Islet precursor cell (in vitro differentiated cells): ENCODE results near the gene GGT6.
"Not testable (repeated sequence)": the region's sequence is repeated elsewhere in the genome, so short reads cannot be mapped to it uniquely, and the experiment has no call there.

Experiments used
- DNase-seq: peaks from one replicate; pipeline ENCODE4 v3.0.0-alpha.2; 2018

The GGT6 gene

GRCh38 chr17:4591529-4591928, 31.2 kb upstream of the GGT6 start:
- peak; percentile 86 for DNase-seq

GRCh38 chr17:4590981-4591453, 30.6 kb upstream of the GGT6 start:
- peak; percentile 55 for DNase-seq

- DNase-seq: not testable (repeated sequence)
Observed at GRCh38 chr17:4590042-4590441, 29.7 kb upstream of the GGT6 start.

GRCh38 chr17:4588898-4589625, 28.7 kb upstream of the GGT6 start:
- peak; percentile 57 for DNase-seq

- DNase-seq: no peak
Observed at GRCh38 chr17:4588391-4588790, 28.0 kb upstream of the GGT6 start.

DNA sequence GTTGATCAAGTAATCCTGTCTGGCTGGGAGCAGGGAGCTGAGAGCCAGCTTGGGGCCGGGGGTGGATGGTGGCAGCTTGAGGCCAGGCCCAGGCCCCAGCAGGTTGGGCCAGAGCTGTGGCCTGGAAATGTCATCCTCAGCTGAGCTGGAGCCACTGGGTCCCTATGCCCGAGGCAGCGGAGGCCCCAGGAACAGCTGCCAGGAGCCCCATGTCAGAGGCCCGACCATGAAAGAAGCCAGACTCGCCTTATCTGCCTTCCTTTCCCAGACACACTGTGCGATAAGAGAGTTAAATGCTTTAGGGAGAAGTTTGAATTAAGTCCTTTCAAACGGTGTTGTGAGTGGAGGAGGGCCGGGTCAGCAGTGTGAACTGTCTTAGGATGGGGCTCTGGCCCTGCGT, 27.4 kb upstream of the GGT6 start:
- peak; percentile 96 for DNase-seq

DNA sequence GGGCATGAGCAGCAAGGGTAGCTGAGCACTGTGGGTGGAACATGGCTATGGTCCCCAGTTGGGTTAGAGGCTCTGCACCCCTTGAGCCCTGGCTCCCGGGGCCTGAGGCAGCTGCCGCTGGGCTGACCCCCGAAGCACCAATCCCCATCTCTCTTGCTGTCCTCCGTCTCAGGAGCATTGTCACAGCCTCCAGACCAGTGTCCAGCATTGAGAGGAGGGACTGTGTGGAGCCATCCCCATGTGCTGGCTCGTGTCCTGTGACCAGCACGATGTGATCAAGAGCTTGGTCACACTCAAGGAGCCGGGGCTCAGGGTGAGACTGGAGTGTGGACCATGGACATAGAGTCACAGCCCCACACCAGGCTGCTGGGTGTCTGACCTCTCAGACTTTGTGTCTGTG, 26.8 kb upstream of the GGT6 start:
- DNase-seq: peak; percentile 56

GRCh38 chr17:4586043-4586442, 25.7 kb upstream of the GGT6 start:
- DNase-seq: no peak

DNA sequence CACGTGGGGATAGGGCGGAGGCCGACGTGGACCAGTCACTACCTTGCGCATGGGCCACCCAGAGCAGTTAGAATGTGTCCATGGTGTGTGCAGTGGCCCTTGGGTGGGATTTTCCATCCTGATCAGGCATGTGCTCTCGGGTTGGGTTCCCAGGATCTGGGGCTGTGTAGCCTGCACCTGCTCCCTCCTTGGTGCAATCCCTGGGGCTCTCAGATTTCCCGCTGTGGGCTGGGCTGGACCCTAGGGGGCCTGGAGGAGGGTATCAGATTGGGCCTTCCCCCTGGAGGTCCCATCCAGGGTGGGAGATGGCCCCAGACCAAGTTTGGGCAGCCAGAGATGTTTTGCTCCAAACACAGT, 25.2 kb upstream of the GGT6 start:
- DNase-seq: peak; percentile 64

DNA sequence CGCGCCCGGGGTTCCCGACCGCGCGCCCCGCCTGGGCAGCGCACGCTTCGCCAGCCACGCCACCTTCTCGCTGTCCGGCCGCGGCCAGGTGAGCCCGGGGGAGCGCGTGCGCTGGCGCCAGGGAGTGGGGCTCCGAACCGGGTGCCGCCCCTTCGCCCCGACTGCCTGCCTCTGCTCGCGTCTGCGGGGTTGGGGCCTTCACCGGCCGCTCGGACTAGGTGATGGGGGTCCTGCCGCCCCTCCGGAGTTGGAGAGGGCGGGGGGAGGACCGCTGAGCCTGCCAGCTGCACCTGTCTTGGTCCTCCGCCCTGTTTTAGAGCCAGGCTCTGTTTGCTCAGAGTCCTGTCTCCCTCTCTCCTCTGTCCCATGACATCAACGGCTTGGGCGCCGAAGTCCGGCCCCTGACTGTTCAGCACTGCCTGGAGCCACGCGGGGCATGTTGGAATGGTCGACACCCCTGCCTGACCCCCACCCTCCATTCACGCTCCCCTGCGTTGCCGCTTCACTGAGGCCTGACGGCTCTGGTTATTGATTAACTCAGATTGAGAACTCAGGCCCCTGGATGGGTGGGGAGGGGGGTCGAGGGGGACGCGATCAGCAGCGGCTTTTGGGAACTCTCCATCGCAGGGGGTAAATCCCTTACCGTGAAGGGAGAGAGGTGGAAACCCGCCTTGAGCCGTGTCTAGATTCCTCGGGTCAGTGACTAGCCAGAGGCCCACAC, 24.7 kb upstream of the GGT6 start:
- DNase-seq: peak; percentile 74

DNA sequence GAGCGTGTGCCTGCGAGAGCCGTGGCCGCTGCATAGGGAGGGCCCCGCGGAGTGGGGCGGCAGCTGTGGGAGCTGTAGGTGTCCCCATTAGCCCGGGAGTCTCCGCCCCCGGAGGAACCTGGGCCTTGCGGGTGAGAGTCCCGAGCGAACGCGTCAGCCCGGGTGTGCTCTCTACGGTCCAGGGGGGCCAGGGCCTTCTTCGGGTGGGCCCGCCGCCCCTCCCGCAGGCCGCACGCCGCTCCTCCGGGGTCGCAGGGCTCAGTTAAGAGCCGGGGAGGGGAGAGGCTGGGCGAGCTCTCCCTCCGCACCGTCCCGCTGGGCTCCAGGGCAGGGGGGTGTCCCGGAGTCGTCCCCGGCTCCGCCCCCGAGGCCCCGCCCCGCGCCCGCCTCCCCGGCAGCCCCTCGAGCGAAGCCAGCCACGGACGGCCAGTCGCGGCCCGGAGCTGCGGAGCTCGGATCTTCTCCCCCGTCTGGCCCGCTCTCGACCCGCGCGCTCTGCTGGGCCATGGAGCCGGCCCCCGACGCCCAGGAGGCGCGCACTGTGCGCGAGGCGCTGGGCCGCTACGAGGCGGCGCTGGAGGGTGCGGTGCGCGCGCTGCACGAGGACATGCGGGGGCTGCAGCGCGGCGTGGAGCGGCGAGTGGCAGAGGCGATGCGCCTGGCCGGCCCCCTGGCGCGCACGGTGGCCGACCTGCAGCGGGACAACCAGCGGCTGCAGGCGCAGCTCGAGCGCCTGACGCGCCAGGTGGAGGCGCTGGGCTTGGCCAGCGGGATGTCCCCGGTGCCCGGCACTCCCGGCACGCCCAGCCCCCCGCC, 23.9 kb upstream of the GGT6 start, which contains the start of gene SMTNL2:
Gene SMTNL2 (plus strand): TSS at position 429 of the 816 bp plus-strand sequence. CDS start 77 bp downstream, at position 506.
- DNase-seq: peak; percentile 87

DNA sequence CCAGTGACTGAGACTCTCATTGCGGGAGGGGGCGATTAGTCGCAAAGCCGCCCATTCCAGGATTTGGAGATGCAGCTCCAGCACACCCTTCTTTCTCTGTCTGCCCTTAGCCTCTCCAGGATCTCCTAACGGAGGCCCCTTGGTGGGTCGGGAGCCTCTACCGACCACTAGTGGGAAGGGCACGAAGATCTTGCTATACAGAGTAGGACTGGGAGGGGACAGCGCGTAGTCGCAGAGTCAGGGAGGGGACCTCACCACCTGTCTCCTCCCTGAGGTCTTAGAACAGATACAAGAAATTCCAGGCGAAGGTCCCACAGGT, 23.4 kb upstream of the GGT6 start:
- DNase-seq: peak; percentile 94

GRCh38 chr17:4583206-4583605, 22.8 kb upstream of the GGT6 start:
- peak; percentile 51 for DNase-seq

DNA sequence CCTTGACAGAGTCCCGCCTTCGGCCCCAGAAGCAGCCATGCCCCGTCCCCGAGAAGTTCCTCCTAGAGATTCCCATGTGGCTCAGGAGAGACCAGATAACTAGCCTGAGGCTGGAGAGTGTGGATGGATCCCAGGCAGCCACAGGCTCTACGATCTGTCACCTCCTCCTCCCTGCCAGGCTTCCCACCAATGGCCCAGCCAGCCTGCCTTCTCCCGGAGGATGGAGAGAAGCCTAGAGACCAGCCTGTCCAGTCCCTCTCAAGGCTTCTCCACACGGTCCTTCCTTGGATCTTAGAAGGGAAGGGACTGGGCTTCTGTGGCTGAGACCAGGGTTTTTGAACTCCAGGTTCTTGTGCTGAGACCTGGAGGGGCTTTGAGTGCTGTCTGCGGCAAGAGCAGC, 22.3 kb upstream of the GGT6 start:
- peak; percentile 79 for DNase-seq

DNA sequence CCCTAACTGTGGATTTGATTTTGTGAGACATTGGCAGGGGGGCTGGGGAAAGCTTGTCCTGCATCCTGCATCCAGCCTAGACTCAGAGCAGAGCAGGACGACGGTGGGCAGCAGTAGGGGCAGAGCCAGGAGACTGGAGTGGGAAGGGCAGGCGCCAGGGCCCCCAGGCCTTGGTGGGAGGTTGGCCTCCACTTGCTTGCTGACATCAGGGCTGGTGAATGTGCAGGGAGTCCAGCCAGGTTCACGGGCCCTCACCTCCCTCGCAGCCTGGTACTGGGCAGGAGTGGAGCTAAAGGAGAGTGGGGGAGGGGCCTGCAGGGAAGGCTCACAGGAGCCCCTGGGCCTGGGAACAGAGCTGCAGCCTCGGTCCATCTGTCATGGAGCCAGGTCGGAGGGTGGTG, 21.7 kb upstream of the GGT6 start:
- DNase-seq: peak; percentile 76

GRCh38 chr17:4580291-4580690, 19.9 kb upstream of the GGT6 start:
- DNase-seq: peak; percentile 83

GRCh38 chr17:4579678-4580077, 19.3 kb upstream of the GGT6 start:
- no peak for DNase-seq

DNA sequence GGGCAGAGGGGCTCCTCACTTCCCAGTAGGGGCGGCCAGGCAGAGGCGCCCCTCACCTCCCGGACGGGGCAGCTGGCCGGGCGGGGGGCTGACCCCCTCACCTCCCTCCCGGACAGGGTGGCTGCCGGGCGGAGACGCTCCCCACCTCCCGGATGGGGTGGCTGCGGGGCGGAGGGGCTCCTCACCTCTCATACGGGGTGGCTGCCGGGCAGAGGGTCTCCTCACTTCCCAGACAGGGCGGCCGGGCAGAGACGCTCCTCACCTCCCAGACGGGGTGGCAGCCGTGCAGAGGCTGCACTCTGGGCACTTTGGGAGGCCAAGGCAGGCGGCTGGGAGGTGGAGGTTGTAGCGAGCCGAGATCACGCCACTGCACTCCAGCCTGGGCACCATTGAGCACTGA, 18.0 kb upstream of the GGT6 start:
- not testable (repeated sequence) for DNase-seq

DNA sequence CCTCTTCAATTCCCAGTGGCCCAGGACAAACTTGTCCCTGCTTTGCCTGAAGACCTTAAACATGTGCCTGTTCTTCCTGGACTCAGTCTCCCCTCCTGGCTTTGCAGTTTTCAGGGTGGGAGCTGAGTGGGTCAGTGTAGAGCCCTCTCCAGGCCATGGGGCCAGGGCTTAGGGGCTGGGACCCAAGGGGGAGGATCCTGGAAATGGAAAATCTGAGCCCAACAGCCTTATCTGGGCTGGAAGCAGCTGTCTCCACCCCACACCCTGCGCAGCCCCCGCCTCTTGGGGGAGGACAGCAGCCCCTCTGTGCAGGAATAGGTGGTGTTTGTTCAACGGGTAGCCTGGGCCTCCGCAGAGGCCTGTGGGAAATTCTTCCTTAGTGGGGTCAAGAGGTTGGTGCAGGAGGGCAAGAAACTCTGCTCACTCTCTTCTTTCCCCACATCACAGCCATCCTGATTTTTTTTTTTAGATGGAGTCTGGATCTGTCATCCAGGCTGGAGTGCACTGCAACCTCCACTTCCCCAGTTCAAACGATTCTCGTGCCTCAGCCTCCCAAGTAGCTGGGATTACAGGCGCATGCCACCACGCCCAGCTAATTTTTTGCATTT, 17.1 kb upstream of the GGT6 start:
- no peak for DNase-seq

DNA sequence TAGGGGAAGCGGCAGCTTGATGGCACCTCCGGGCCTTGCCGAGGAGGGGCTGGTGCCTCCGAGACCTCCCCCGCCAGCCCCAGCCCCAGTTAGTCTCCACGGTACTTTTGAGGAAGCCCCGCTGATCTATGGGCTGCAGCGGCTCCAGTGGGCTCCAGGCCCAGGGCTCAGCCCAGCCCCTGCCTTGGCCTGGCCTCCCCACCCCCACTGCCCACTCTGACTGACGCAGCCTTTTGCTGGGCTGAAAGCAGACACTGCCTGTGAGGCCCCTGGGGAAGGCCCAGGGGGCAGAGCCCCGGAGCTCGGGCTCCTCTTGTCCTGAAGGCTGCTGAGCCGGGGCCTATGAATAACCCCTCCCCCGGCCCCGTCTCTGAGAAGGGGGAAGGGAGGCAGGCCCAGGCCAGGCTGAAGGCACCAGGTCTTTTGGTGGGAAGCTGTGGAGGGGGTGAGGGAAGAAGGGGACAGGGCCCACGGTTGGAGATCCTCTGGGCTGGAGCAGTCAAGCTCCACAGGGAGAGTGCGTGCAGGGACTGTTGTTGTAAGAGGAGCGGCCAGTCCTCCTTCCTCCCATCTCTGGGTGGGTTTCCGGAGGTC, 16.4 kb upstream of the GGT6 start:
- peak; percentile 96 for DNase-seq

DNA sequence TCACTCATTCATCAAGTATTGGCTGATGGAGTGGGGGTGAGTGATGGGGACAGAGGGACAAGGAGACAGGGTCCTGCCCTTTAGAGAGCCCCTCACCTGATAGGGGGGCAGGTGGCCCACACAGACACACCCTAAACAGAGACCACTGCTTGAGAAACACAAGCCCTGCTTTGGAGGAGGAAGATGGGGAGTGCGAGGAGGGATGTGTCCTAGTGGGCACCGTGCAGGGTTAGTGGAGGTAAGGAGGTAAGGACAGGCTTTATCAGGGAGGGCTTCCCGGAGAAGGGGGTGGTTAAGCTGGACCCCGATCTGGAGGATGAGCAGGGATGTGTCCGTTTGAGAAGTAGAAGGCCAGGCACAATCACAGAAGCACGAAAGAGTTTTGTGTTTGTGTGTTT, 15.8 kb upstream of the GGT6 start:
- DNase-seq: no peak

DNA sequence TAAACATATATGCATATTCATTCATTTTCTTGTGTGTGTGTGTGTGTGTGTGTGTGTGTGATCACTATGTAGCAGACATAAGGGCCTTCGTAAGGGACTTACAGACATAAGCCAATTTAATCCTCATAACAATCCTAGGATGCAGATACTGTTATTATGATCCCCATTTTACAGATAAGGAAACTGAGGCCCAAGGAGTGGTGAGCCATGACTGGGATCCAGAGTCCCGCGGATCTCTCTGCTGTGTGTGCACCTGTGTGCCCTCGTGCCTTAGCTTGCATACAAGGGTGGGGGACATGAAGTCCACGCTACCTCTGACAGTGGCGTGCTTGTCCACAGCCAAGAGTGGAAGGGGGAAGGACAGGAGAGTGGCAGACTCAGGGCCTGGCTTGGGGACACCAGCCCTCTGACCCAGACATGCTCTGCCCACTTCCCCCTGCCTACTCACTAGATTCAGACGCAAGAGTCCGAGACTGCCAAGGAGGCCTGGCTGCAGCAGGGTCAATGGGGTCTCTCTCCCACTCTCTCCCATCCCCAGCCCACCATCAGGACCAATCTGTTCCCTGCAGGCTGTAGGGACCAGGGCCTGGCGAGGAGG, 14.2 kb upstream of the GGT6 start:
- no peak for DNase-seq
